Measurements from ENCODE around the gene FRMD8.

DNA sequence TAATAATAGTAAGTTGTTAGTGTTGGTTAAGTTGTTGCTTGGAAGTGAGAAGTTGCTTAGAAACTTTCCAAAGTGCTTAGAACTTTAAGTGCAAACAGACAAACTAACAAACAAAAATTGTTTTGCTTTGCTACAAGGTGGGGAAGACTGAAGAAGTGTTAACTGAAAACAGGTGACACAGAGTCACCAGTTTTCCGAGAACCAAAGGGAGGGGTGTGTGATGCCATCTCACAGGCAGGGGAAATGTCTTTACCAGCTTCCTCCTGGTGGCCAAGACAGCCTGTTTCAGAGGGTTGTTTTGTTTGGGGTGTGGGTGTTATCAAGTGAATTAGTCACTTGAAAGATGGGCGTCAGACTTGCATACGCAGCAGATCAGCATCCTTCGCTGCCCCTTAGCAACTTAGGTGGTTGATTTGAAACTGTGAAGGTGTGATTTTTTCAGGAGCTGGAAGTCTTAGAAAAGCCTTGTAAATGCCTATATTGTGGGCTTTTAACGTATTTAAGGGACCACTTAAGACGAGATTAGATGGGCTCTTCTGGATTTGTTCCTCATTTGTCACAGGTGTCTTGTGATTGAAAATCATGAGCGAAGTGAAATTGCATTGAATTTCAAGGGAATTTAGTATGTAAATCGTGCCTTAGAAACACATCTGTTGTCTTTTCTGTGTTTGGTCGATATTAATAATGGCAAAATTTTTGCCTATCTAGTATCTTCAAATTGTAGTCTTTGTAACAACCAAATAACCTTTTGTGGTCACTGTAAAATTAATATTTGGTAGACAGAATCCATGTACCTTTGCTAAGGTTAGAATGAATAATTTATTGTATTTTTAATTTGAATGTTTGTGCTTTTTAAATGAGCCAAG lies 38.9 kb downstream of the FRMD8 start:
- peak; percentile 81 for TF ChIP-seq POLR2AphosphoS5 (IDR thresholded peaks at IDR 0.05; ENCODE audit: insufficient read depth, low read depth, low read length)
- peak; percentile 95 for TF ChIP-seq POLR2A (IDR thresholded peaks at IDR 0.05; ENCODE audit: low read depth, low read length)
- TF ChIP-seq EZH2 (IDR thresholded peaks at IDR 0.05; ENCODE audit: borderline replicate concordance, low read depth, low read length, severe bottlenecking) = no peak
- TF ChIP-seq FOS (IDR thresholded peaks at IDR 0.05; ENCODE audit: borderline replicate concordance, insufficient read depth, low read length) = no peak
- TF ChIP-seq CTCF (IDR thresholded peaks at IDR 0.05; ENCODE audit: extremely low read depth in 1 of 2, insufficient read depth in 1 of 2, low read depth in 1 of 2, low read length in 2 of 2) = no peak
